ENCODE results near the gene ADAMTS8. TPM values are rescaled to one million over a fixed set of nuclear protein-coding genes. Genes with fewer than 3 reads are reported as not detected.
A peak's percentile ranks its signal among the peaks of the same experiment; 100 is the strongest.

The ADAMTS8 gene
- total RNA-seq, 1 donor, result 2.6 TPM

GRCh38 chr11:130462101-130462885, 33.9 kb upstream of the ADAMTS8 start:
- H3K4me3 ChIP-seq (ENCODE audit: low read depth, low read length), result no peak overlapping the region
- TF ChIP-seq, protein P1, sequence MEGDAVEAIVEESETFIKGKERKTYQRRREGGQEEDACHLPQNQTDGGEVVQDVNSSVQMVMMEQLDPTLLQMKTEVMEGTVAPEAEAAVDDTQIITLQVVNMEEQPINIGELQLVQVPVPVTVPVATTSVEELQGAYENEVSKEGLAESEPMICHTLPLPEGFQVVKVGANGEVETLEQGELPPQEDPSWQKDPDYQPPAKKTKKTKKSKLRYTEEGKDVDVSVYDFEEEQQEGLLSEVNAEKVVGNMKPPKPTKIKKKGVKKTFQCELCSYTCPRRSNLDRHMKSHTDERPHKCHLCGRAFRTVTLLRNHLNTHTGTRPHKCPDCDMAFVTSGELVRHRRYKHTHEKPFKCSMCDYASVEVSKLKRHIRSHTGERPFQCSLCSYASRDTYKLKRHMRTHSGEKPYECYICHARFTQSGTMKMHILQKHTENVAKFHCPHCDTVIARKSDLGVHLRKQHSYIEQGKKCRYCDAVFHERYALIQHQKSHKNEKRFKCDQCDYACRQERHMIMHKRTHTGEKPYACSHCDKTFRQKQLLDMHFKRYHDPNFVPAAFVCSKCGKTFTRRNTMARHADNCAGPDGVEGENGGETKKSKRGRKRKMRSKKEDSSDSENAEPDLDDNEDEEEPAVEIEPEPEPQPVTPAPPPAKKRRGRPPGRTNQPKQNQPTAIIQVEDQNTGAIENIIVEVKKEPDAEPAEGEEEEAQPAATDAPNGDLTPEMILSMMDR (IDR thresholded peaks at IDR 0.05; ENCODE audit: insufficient read depth, low read length), result no peak
- no peak for DNase-seq (ENCODE audit: low read depth)

- TF ChIP-seq, protein P1 (IDR thresholded peaks at IDR 0.05; ENCODE audit: insufficient read depth, low read length), result no peak
- no peak for DNase-seq (ENCODE audit: low read depth)
- no peak overlapping the region for H3K4me3 ChIP-seq (ENCODE audit: low read depth, low read length)
These were observed 31.1 kb upstream of the ADAMTS8 start for GRCh38 chr11:130459521-130459920.

GRCh38 chr11:130458410-130458729, 30.0 kb upstream of the ADAMTS8 start:
- H3K4me3 ChIP-seq (ENCODE audit: low read depth, low read length), result no peak overlapping the region
- TF ChIP-seq, protein P1 (IDR thresholded peaks at IDR 0.05; ENCODE audit: insufficient read depth, low read length), result no peak
- no peak for DNase-seq (ENCODE audit: low read depth)

GRCh38 chr11:130457623-130458409, 29.4 kb upstream of the ADAMTS8 start:
- H3K4me3 ChIP-seq (ENCODE audit: low read depth, low read length), result no peak overlapping the region
- peak; percentile 74 for DNase-seq (ENCODE audit: low read depth)
- TF ChIP-seq, protein P1 (IDR thresholded peaks at IDR 0.05; ENCODE audit: insufficient read depth, low read length), result no peak

- no peak overlapping the region for H3K4me3 ChIP-seq (ENCODE audit: low read depth, low read length)
- peak; percentile 47 for DNase-seq (ENCODE audit: low read depth)
- TF ChIP-seq, protein P1 (IDR thresholded peaks at IDR 0.05; ENCODE audit: insufficient read depth, low read length), result no peak
These were observed 27.9 kb upstream of the ADAMTS8 start for GRCh38 chr11:130456286-130456685.

- TF ChIP-seq, protein P1 (IDR thresholded peaks at IDR 0.05; ENCODE audit: insufficient read depth, low read length), result no peak
- no peak overlapping the region for H3K4me3 ChIP-seq (ENCODE audit: low read depth, low read length)
- DNase-seq (ENCODE audit: low read depth), result no peak
These were observed 27.2 kb upstream of the ADAMTS8 start for GRCh38 chr11:130455483-130456127.
